Activated CD8-positive, alpha-beta T cell treated with anti-CD3 and anti-CD28 coated beads for 36 hours (primary cell): Measurements from ENCODE around the gene GNGT2. TPM values are rescaled to one million over a fixed set of nuclear protein-coding genes. Genes with fewer than 3 reads are reported as not detected.

Source experiments
- ATAC-seq: fragments of 200-7000 bp; cut with Tn5 transposase; one replicate; pipeline ENCODE4 v1.10.0; 2021; ENCODE audit warnings: mild to moderate bottlenecking, moderate library complexity
- CTCF ChIA-PET: fragments of 350-600 bp; sonication (Branson Sonifier 250); formaldehyde crosslinking; loops from one replicate; lab custom pipeline; 2021; ENCODE audit warnings: antibody characterized with exemption; lab: Charles Lee
- POLR2A ChIA-PET: fragments of 350-600 bp; sonication (Branson Sonifier 250); formaldehyde crosslinking; loops from one replicate; lab custom pipeline; 2021; ENCODE audit warnings: antibody characterized with exemption; lab: Charles Lee
- DNase-seq: peaks from one replicate; pipeline ENCODE4 v3.0.0-alpha.2; 2020
- H3K27ac Mint-ChIP-seq: one replicate; pipeline ENCODE4 v1.8.0; 2021; ENCODE audit warnings: mild to moderate bottlenecking, mixed read lengths
- H3K27me3 Mint-ChIP-seq: one replicate; pipeline ENCODE4 v1.8.0; 2021; ENCODE audit warnings: mixed read lengths
- H3K36me3 Mint-ChIP-seq: one replicate; pipeline ENCODE4 v1.8.0; 2021; ENCODE audit warnings: low read depth, mixed read lengths
- H3K4me1 Mint-ChIP-seq: one replicate; pipeline ENCODE4 v1.8.0; 2021; ENCODE audit warnings: low read depth, mixed read lengths
- H3K4me3 Mint-ChIP-seq: one replicate; pipeline ENCODE4 v1.8.0; 2021; ENCODE audit warnings: mild to moderate bottlenecking, moderate library complexity, mixed read lengths
- H3K9me3 Mint-ChIP-seq: one replicate; pipeline ENCODE4 v1.8.0; 2021; ENCODE audit warnings: mixed read lengths
- intact Hi-C: fragments of 100-400 bp; cut with micrococcal nuclease; formaldehyde crosslinking; loops from one replicate; pipeline ENCODE4 v1.10.0; 2022
- total RNA-seq, 2 experiments: library from RNA; stranded (reverse); gene quantifications; one replicate each; pipeline ENCODE4 v1.2.3, GENCODE V29; 2021
- TF ChIP-seq, protein P1 (sequence below): fragments of 200-600 bp; IDR thresholded peaks from one replicate; pipeline ENCODE4 v1.8.0; 2022; ENCODE audit warnings: antibody characterized with exemption, mild to moderate bottlenecking

Gene GNGT2
- total RNA-seq, 2 experiments from 2014 or later = 21.7 to 23.9 TPM

DNA sequence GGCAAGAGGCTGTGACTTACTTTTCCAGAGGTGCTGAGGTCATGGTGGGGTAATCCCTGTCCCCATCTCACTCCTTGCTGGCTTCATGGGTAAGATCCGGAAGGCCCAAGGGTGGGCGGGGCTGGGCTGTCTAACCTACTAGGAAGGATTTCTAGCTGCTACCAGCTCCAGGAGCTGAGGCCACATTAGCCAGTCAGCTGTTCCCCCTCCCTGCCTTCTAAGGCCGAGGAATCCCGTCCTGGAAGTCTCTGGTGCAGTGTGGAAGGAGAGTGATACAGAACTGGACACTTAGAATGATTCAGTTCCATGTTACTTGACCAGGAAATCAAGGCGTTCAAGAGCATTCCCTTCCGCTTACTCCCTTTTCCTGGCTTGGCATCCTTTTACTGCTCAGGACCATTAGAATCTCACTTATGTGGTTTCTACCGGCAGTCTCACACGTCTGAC lies 8.9 kb downstream of the GNGT2 start:
- no peak overlapping the region for H3K4me3 Mint-ChIP-seq
- CTCF ChIA-PET = interaction anchor here (1.0 to 14.8 kb wide), 3 partner anchors 9 to 26 kb away, joined by 3 to 126 read pairs (median 3); no protein-coding TSS in a partner anchor
- TF ChIP-seq, protein P1, sequence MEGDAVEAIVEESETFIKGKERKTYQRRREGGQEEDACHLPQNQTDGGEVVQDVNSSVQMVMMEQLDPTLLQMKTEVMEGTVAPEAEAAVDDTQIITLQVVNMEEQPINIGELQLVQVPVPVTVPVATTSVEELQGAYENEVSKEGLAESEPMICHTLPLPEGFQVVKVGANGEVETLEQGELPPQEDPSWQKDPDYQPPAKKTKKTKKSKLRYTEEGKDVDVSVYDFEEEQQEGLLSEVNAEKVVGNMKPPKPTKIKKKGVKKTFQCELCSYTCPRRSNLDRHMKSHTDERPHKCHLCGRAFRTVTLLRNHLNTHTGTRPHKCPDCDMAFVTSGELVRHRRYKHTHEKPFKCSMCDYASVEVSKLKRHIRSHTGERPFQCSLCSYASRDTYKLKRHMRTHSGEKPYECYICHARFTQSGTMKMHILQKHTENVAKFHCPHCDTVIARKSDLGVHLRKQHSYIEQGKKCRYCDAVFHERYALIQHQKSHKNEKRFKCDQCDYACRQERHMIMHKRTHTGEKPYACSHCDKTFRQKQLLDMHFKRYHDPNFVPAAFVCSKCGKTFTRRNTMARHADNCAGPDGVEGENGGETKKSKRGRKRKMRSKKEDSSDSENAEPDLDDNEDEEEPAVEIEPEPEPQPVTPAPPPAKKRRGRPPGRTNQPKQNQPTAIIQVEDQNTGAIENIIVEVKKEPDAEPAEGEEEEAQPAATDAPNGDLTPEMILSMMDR = no peak
- no peak for DNase-seq
- H3K9me3 Mint-ChIP-seq = no peaks in the 10 kb centered on the region
- H3K36me3 Mint-ChIP-seq = peaks cover 1% of the 10 kb centered on the region
- intact Hi-C loops = no loop called here
- no peaks in the 10 kb centered on the region for H3K4me1 Mint-ChIP-seq
- H3K27ac Mint-ChIP-seq = no peak overlapping the region
- POLR2A ChIA-PET = interaction anchor here (1.1 to 6.7 kb wide), 3 partner anchors 9 to 26 kb away, joined by 3 to 33 read pairs (median 30); partner anchors contain the start of genes ABI3 and GNGT2
- no peaks in the 10 kb centered on the region for H3K27me3 Mint-ChIP-seq
- no peak for ATAC-seq

DNA sequence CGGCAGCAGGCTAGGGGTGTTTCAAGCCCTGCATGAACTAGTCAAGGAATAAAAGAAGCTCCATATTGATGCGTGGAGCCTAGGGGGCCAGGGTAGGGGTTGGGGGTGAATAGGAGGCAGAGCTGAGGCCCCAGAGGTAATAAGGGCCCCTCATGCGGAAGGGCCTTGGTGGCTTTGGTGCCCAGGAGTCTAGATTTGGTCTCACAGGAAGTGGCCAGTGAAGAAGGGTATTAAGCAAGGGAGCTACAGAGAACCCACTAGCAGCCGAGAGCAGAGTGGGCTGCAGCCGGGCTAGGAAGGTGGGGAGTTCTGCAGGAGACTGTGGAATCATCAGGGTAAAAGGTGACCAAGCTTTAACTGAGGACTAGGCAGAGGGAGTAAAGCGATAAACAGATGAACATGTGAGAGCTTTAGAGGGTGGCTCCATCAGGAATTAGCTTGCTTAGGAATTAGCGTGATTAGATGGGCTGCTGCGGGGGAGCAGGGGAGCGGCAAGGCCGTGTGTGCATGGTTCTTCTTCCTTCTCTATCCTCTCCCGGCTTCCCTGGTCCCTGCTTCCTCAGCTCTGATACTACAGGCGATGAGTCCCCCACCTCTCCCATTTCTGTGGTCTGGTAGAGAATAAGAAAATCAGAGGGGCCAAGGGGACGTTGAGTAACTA lies 9.8 kb downstream of the GNGT2 start:
- intact Hi-C loops = no loop called here
- DNase-seq (no peak), ATAC-seq (no peak)
- H3K36me3 Mint-ChIP-seq = peaks cover 1% of the 10 kb centered on the region
- H3K4me3 Mint-ChIP-seq = no peak overlapping the region
- no peaks in the 10 kb centered on the region for H3K27me3 Mint-ChIP-seq
- H3K9me3 Mint-ChIP-seq = no peaks in the 10 kb centered on the region
- ChIA-PET POLR2A (interaction anchor here (0.7 to 6.7 kb wide), 5 partner anchors 9 to 27 kb away, joined by 3 to 33 read pairs (median 6); partner anchors contain the start of genes ABI3 and GNGT2), CTCF (interaction anchor here (0.9 to 14.8 kb wide), 9 partner anchors 8 to 207 kb away, joined by 3 to 126 read pairs (median 4); partner anchors contain the start of genes ABI3 and GNGT2)
- H3K4me1 Mint-ChIP-seq = peaks cover 5% of the 10 kb centered on the region
- TF ChIP-seq, protein P1 = no peak
- H3K27ac Mint-ChIP-seq = no peak overlapping the region

DNA sequence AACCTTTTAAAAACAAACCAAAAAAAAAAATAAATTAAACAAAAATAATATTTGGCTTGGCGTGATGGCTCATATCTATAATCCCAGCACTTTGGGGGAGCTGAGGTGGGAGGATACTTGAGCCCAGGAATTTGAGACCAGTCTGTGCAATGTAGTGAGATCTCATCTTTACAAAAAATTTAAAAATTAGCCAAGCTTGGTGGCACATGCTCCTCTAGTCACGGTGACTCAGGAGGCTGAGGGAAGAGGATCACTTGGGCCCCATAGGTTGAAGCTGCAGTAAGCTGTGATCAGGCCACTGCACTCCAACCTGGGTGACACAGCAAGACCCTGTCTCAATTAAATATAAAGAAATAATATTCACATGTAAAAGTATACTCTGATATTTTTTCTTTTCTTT lies 12.2 kb downstream of the GNGT2 start:
- Mint-ChIP-seq H3K4me3 (no peak overlapping the region), H3K9me3 (no peaks in the 10 kb centered on the region), H3K36me3 (peaks cover 1% of the 10 kb centered on the region), H3K4me1 (peaks cover 22% of the 10 kb centered on the region), H3K27me3 (no peaks in the 10 kb centered on the region), H3K27ac (no peak overlapping the region)
- CTCF ChIA-PET = interaction anchor here (0.7 to 14.8 kb wide), 7 partner anchors 11 to 896 kb away, joined by 3 to 126 read pairs (median 5); no protein-coding TSS in a partner anchor
- POLR2A ChIA-PET = interaction anchor here (2.3 to 6.7 kb wide), 3 partner anchors 12 to 26 kb away, joined by 8 to 33 read pairs (median 30); partner anchors contain the start of genes ABI3 and GNGT2
- intact Hi-C loops = no loop called here
- TF ChIP-seq, protein P1 = no peak
- DNase-seq = no peak
- no peak for ATAC-seq

DNA sequence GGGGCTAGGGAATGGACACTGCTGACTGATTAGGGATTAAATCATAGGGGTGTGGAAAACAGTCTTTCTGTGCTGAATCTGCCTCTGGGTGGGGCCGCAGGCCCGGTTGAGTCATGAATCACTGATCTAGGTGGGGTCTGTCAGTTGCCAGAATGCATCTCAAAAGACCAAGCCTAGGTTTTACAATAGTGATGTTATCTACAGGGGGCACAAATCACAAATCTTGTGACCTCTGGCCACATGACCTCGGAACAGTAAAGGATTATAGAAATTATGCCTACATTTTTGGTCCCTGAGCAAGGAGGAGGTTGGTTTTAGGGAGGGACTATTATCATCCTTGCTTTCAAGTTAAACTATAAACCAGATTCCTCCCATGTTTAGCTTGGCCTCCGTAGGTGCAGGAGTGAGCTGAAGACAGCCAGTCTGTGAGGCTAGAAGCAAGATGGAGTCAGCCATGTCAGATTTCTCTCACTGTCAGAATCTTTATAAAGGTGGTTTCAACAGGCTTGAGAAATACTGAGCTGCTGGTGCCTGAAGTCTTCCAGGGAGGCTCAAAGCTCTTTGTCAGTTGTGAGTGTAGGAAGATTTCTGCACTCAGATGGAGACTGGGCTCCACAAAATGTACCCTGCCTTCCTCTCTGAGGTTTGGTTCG lies 12.9 kb downstream of the GNGT2 start:
- Mint-ChIP-seq H3K27me3 (no peaks in the 10 kb centered on the region), H3K9me3 (no peaks in the 10 kb centered on the region), H3K27ac (no peak overlapping the region), H3K36me3 (peaks cover 3% of the 10 kb centered on the region), H3K4me1 (peaks cover 25% of the 10 kb centered on the region), H3K4me3 (no peak overlapping the region)
- ATAC-seq (no peak), DNase-seq (no peak)
- ChIA-PET CTCF (interaction anchor here (0.7 to 14.8 kb wide), 5 partner anchors 12 to 896 kb away, joined by 3 to 126 read pairs (median 6); no protein-coding TSS in a partner anchor), POLR2A (interaction anchor here (2.3 to 6.7 kb wide), 3 partner anchors 13 to 26 kb away, joined by 8 to 33 read pairs (median 30); partner anchors contain the start of genes ABI3 and GNGT2)
- TF ChIP-seq, protein P1 = no peak
- intact Hi-C loops = no loop called here
